GM18511 (cell line): ENCODE results near the gene FASLG.
"Not testable (repeated sequence)": the region's sequence is repeated elsewhere in the genome, so short reads cannot be mapped to it uniquely, and the experiment has no call there.

Experiments
- ATAC-seq: cut with Tn5 transposase; IDR thresholded peaks from one replicate; pipeline ENCODE4 v1.9.1; 2021; ENCODE audit warnings: mild to moderate bottlenecking, moderate library complexity; ENCODE audit not compliant: unreplicated experiment

The FASLG gene

DNA sequence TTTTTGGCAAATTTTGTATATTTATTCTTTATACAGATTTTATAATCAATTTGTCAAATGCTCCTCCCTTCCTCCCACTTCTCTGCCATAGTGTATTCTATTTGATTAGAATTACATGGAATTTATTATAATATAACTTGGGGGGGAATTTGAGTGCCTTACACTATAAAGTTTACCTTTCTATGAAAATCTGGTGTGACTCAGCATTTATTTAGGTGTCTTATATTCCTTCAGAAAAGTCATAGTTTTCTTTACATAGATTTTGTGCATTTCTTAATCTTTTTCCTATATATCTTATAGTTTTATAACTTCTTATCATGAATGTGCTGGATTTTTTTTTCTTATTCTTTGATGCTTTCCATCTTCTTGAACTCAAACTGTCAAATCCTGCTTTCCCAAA lies 21.3 kb downstream of the FASLG start:
- no peak for ATAC-seq

- no peak for ATAC-seq
These were observed 21.9 kb downstream of the FASLG start for GRCh38 chr1:172680733-172681275.

DNA sequence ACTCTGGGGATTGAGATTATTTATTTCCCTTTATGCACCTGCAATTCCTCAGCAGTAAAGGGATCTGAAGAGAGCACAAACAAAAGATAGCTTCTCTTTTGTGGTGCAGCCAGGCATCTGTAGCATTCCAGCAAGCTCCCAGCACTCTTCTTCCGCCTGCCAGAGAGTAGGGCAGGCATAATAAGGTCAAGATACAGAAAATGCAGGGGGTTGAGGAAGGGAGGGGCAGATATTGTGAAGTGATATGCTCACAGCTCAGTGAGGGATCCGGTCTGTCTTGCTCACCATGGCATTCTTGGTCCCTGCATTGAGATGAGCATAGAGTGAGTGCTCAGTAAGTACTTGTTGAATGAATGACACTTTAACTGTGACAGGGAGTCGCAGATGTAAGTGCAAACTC lies 23.9 kb downstream of the FASLG start:
- no peak for ATAC-seq

DNA sequence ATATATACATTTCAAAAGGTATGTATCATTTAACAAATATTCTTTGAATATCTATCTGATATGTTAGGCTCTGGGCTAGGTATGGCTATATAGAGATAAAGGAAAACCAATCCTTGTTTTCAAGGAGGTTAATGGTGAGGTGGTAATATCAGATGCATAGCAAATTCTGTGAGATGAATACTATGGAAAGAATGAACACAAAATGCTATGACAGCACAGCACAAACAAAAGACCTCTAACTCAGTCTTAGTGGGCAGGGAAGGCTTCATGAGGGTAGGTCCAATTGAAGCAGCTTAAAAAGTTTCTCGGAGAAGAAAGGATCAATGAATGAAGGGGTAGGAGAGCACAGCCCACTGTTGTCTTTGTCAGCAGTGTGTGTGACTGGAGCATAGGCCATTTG lies 27.2 kb downstream of the FASLG start:
- ATAC-seq: no peak

DNA sequence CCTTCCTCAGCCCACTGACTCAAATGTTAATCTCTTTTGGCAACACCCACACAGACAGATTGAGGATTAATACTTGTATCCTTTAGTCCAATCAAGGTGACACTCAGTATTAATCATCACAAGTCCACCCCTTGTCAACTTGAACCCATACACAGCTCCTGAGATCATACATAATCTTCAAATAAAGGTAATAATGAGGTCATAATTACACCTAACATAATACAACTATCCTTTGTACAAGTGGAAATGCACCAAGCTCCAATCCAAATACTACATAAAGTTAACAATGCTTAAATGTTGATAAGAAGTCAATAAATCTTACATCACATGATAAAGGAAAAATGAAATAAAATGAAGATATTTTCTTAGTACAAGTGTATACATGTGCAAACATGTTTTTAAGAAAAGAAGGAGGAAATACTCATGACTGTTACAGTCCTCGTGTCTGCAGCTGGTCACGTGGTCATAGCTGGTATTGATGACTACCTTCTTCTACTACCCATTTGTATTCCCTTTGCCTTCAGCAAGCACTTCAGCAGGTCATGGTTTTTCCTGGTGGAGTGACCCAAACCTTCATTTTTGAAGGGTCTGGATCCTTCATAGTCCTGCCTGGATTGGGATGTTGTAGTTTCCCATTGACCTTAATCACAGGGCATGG lies 29.7 kb downstream of the FASLG start:
- not testable (repeated sequence) for ATAC-seq

DNA sequence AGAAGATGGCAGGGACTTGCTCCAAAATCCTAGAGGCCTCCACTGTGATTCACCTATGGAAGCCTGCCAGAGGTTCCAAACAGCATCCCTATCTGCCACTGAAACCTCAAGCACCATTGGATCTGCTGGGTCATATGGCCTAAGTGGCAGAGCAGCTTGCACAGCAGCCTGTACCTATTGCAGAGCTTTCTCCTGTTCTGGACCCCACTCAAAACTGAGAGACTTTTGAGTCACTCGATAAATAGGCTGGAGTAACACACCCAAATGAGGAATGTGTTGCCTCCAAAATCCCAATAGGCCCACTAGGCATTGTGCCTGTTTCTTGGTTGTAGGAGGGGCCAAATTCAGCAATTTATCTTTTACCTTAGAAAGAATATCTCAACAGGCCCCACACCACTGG lies 32.0 kb downstream of the FASLG start:
- not testable (repeated sequence) for ATAC-seq

DNA sequence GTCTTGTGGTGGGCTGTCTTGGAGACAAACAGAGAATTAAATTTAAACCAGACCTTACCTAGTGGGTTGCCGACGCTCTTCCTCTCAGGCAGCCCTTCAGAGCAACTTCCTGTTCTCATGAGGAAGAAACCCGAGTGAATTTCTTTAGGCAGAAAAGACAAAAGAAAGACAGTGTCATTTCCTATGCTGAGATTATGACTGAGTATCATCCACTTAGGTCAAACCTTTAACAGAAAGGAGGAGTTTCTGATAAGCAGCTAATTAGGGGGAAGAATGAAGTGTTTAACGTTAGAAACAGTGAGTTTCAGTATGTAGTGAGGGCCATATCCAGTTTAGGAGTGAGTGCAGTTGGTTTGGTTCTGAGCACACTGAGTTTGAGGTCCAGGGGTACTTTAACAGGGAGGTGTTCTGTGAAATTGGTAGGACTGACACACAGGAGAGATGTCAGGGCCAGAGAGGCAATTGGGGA lies 38.7 kb downstream of the FASLG start:
- peak; percentile 41 for ATAC-seq

DNA sequence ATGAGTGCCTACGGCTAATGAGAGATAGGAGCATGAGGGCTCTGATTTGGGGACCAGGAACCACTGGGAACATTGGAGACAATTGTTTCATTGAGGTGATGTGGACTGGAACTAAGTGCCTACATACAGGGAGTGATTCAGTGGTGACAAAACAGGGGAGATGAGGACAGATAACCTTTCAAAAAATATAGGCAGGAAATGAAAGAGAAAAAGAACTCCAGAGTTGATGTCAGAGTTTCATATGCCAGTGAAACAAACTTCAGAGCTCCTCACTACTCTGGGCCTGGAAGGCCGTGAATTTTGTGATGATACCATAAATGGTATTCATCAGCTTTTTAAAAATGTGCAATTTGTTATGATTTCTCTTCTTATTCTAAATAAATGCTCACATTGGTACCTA lies 39.3 kb downstream of the FASLG start:
- peak; percentile 48 for ATAC-seq

- peak; percentile 82 for ATAC-seq
These were observed 40.2 kb downstream of the FASLG start for GRCh38 chr1:172699111-172699510.

DNA sequence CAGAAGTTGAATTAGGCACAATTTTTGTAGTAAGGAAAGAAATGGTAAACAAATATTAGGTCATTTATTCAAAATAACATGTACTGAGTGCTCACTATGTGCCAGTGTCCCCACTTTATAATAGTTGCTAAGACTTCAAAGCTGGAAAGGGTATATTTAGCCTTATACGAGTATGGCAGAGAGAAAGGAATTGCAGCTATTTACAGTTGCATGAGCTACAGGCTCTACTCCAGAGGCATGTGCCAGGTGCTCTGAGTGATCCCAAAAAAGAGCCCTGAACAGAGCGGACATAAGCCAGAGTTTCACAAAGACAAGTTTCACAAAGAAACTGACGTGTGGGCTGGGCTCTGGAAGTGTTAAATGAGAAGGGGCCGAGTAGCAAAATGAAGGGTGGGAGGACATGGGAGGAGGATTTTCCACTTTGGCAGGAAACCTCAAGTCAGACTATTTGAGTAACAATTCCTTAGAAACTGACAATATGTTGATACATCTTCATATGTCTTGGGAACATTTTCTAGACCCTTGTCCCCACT lies 40.9 kb downstream of the FASLG start:
- ATAC-seq: no peak

DNA sequence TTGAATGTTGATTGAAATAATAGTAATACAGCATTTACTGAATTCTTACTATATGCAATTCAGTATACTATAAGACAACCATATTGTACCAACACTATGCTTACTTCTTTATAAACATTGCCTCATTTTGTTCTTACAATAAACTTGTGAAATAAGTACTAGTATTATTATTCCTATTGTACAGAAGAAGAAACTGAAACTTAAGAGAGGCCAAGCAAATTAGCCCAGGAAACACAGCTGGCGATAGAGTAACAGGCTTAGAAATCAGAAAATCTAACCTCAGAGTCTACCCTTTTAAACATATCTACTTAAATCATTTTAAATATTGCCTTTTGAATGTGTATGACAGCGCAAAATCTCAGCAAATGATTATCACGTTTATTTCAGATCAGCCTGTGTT lies 41.7 kb downstream of the FASLG start:
- ATAC-seq: no peak

GRCh38 chr1:172704001-172704400 lies 45.1 kb downstream of the FASLG start:
- ATAC-seq: no peak

DNA sequence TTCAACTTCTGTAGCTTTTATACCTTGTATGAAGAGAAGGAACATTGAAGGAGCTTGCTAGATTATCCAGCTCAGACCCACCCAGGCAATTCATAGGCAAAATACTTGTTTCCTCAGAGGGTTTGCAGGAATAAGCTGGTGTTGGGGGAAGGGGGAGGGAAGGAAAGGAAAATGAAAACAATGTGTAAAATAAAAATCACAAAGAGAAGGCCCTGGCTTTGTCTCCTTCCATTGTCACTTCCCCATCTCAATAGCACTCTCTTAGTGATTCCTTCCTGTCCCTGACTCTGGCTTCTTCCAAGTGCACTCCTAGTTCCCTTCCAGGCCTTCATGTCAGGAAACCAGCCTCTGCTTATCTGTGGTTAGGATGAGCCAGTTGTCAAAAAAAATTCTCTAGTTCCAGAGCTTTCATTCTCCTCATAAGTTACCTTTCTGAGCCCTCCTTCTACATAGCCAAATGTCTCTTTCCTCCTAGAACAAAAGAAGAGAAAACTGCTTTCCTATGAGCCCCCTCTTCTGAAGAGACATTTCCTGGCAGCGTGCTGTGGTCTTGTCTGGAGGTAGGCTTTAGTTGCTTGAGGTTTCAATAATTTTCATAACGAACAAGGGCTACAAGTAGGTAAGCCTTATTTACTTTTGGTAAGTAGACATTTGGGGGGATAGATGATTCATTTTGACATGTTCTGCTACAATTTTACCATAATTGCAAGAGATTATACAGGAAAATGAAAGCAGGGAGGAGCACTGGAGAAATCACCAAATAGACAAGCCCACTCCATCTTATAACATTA lies 45.7 kb downstream of the FASLG start:
- no peak for ATAC-seq

GRCh38 chr1:172708452-172708851 lies 49.5 kb downstream of the FASLG start:
- ATAC-seq: no peak

GRCh38 chr1:172711558-172711957 lies 52.7 kb downstream of the FASLG start:
- ATAC-seq: no peak

DNA sequence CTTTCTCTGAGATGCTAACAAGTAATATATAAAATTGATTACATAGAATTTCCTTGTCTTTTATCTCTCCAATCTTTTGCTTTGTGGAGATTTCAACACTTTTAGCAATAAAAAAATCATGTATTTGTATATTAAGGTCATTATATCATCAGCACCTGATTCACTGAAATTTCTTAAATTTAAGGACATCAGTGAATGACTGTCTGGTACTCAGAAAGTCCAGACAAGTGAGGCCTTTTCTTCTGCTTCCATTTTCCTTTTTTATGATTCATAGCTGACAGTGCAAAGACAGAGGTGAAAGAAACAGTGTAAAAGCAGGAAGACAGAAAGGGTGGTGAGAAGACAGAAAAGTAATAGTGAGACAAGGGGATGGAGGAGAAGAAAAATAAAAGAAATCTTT lies 54.6 kb downstream of the FASLG start:
- no peak for ATAC-seq
